H1 (cell line): ENCODE measurements around the gene FMO4. TPM values are rescaled to one million over a fixed set of nuclear protein-coding genes. Genes with fewer than 3 reads are reported as not detected.

Experiments used
- CTCF ChIA-PET: fragments of 300-600 bp; sonication (Branson Sonifier 250); formaldehyde crosslinking; loops from one replicate; lab custom pipeline; 2021; ENCODE audit not compliant: partially characterized antibody; lab: Charles Lee
- POLR2A ChIA-PET: fragments of 300-600 bp; sonication (Branson Sonifier 250); formaldehyde crosslinking; loops from one replicate; lab custom pipeline; 2021; ENCODE audit warnings: inconsistent platforms; ENCODE audit not compliant: partially characterized antibody; lab: Charles Lee
- DNase-seq, 2 experiments: peaks; one replicate each; pipeline versions ENCODE4 v3.0.0 to v3.0.0-alpha.2; 2010 to 2022; ENCODE audit warnings: low spot score in 2 of 2, low read depth in 1 of 2, mixed read lengths in 1 of 2
- FAIRE-seq: peaks from 2 replicates; lab custom pipeline; 2011; peaks lifted over from hg19 to GRCh38; lab: Jason Lieb, UNC
- H2AFZ ChIP-seq: 2 replicates; pipeline ENCODE4 v1.8.1; 2012; ENCODE audit warnings: low read length, inconsistent platforms
- H2AK5ac ChIP-seq: 2 replicates; pipeline ENCODE4 v1.6.1; 2013; ENCODE audit warnings: low read depth, low read length
- H2BK120ac ChIP-seq: replicated peaks from 2 replicates; pipeline ENCODE3; 2013; ENCODE audit warnings: low read depth, low read length, inconsistent platforms
- H2BK12ac ChIP-seq: 2 replicates; pipeline ENCODE4 v1.6.1; 2013; ENCODE audit warnings: low read depth, low read length
- H2BK15ac ChIP-seq: 2 replicates; pipeline ENCODE4 v1.6.1; 2013; ENCODE audit warnings: low read length
- H2BK20ac ChIP-seq: 2 replicates; pipeline ENCODE4 v1.6.1; 2013; ENCODE audit warnings: low read length
- H2BK5ac ChIP-seq: 2 replicates; pipeline ENCODE4 v1.6.1; 2013; ENCODE audit warnings: low read depth, low read length
- H3K14ac ChIP-seq: 2 replicates; pipeline ENCODE4 v1.6.1; 2013; ENCODE audit warnings: inconsistent platforms; ENCODE audit not compliant: insufficient read length
- H3K18ac ChIP-seq: 2 replicates; pipeline ENCODE4 v1.6.1; 2013; ENCODE audit warnings: low read length; ENCODE audit errors: extremely low read depth
- H3K23ac ChIP-seq: 2 replicates; pipeline ENCODE4 v1.6.1; 2013; ENCODE audit warnings: inconsistent platforms; ENCODE audit not compliant: insufficient read length
- H3K23me2 ChIP-seq: 2 replicates; pipeline ENCODE4 v1.6.1; 2013; ENCODE audit warnings: low read depth, low read length
- H3K27ac ChIP-seq: 2 replicates; pipeline ENCODE4 v1.6.1; 2011; ENCODE audit warnings: low read depth, low read length, inconsistent platforms
- H3K27me3 ChIP-seq, 4 experiments: replicated peaks in 1 of 4; 1 replicate in 1 of 4; 2 replicates in 3 of 4; pipeline versions ENCODE4 v1.6.1 to v1.8.1; 2011 to 2013; ENCODE audit warnings: low read length in 3 of 4, mild to moderate bottlenecking in 3 of 4, inconsistent platforms in 2 of 4, mixed read lengths in 2 of 4, moderate library complexity in 1 of 4; ENCODE audit not compliant: control insufficient read depth in 3 of 4, insufficient read depth in 3 of 4; ENCODE audit errors: extremely low read depth in 1 of 4
- H3K36me3 ChIP-seq, 4 experiments: 2 replicates each; pipeline versions ENCODE4 v1.6.1 to v1.8.1; 2011 to 2013; ENCODE audit warnings: mild to moderate bottlenecking in 4 of 4, low read length in 3 of 4, moderate library complexity in 2 of 4, control low read depth in 1 of 4, inconsistent platforms in 1 of 4; ENCODE audit not compliant: insufficient read depth in 4 of 4, control insufficient read depth in 2 of 4
- H3K4ac ChIP-seq: replicated peaks from 2 replicates; pipeline ENCODE3; 2013; ENCODE audit warnings: low read length, low read depth, mixed read lengths, inconsistent platforms; ENCODE audit not compliant: insufficient read length
- H3K4me1 ChIP-seq, 4 experiments: replicated peaks in 1 of 4; 1 replicate in 1 of 4; 2 replicates in 3 of 4; pipeline versions ENCODE4 v1.6.1 to v1.8.1; 2011 to 2013; ENCODE audit warnings: low read length in 3 of 4, inconsistent platforms in 2 of 4, mixed read lengths in 1 of 4; ENCODE audit not compliant: insufficient read depth in 4 of 4, control insufficient read depth in 3 of 4
- H3K4me2 ChIP-seq, 2 experiments: 2 replicates each; pipeline versions ENCODE4 v1.6.1 to v1.8.1; 2011 to 2013; ENCODE audit warnings: low read depth in 2 of 2, low read length in 2 of 2, control low read depth in 1 of 2, inconsistent platforms in 1 of 2, mild to moderate bottlenecking in 1 of 2; ENCODE audit not compliant: insufficient read depth in 1 of 2
- H3K4me3 ChIP-seq, 4 experiments: fragments of 200-600, 300-600 bp in 1 of 4; sonication (generic), shearing (Covaris generic), sonication (Bioruptor Twin) in 1 of 4; 2 replicates each; pipeline versions ENCODE4 v1.5.1 to v1.8.1; 2011 to 2016; ENCODE audit warnings: low read length in 4 of 4, low read depth in 3 of 4, control low read depth in 2 of 4, inconsistent platforms in 2 of 4, mild to moderate bottlenecking in 2 of 4, mixed read lengths in 1 of 4, moderate library complexity in 1 of 4; ENCODE audit not compliant: insufficient read depth in 2 of 4; ENCODE audit errors: extremely low read depth in 1 of 4
- H3K56ac ChIP-seq: replicated peaks from 2 replicates; pipeline ENCODE3; 2013; ENCODE audit warnings: low read depth, mild to moderate bottlenecking, mixed read lengths, low read length, inconsistent platforms; ENCODE audit not compliant: insufficient read length
- H3K79me1 ChIP-seq: 2 replicates; pipeline ENCODE4 v1.6.1; 2013; ENCODE audit warnings: low read depth, low read length, control low read depth
- H3K79me2 ChIP-seq, 2 experiments: 2 replicates each; pipeline versions ENCODE4 v1.6.1 to v1.8.1; 2012 to 2013; ENCODE audit warnings: low read length in 2 of 2, mild to moderate bottlenecking in 2 of 2, inconsistent platforms in 1 of 2; ENCODE audit not compliant: insufficient read depth in 2 of 2, control insufficient read depth in 1 of 2
- H3K9ac ChIP-seq, 4 experiments: replicated peaks in 1 of 4; 1 replicate in 1 of 4; 2 replicates in 3 of 4; pipeline versions ENCODE4 v1.6.1 to v1.8.1; 2011 to 2013; ENCODE audit warnings: low read depth in 3 of 4, low read length in 3 of 4, control low read depth in 2 of 4, mild to moderate bottlenecking in 2 of 4, moderate library complexity in 2 of 4, inconsistent platforms in 1 of 4; ENCODE audit errors: extremely low read depth in 1 of 4
- H3K9me3 ChIP-seq, 2 experiments: 2 replicates each; pipeline versions ENCODE4 v1.6.1 to v1.8.1; 2012 to 2013; ENCODE audit warnings: mild to moderate bottlenecking in 2 of 2, moderate library complexity in 2 of 2, control low read depth in 1 of 2, inconsistent platforms in 1 of 2, low read depth in 1 of 2, low read length in 1 of 2, mixed read lengths in 1 of 2; ENCODE audit not compliant: insufficient read depth in 2 of 2
- H4K20me1 ChIP-seq, 2 experiments: replicated peaks in 1 of 2; 2 replicates each; pipeline versions ENCODE3 to v1.8.1; 2011 to 2013; ENCODE audit warnings: inconsistent platforms in 2 of 2, low read length in 2 of 2, mild to moderate bottlenecking in 1 of 2; ENCODE audit not compliant: insufficient read depth in 2 of 2, control insufficient read depth in 1 of 2
- H4K5ac ChIP-seq: 2 replicates; pipeline ENCODE4 v1.6.1; 2013; ENCODE audit warnings: low read length, low read depth, mixed read lengths, inconsistent platforms; ENCODE audit not compliant: insufficient read length
- H4K8ac ChIP-seq: 2 replicates; pipeline ENCODE4 v1.8.0; 2013; ENCODE audit warnings: mild to moderate bottlenecking, moderate library complexity, low read length, inconsistent platforms; ENCODE audit not compliant: insufficient read depth; ENCODE audit errors: extremely low read depth
- H4K91ac ChIP-seq: replicated peaks from 2 replicates; pipeline ENCODE3; 2013; ENCODE audit warnings: low read length, mixed read lengths, inconsistent platforms; ENCODE audit not compliant: insufficient read length
- BACH1 ChIP-seq: IDR thresholded peaks from 2 replicates; pipeline ENCODE4 v1.6.1; 2012; ENCODE audit warnings: low read length, improper control_type of control experiment
- BRCA1 ChIP-seq: IDR thresholded peaks from 2 replicates; pipeline ENCODE4 v1.6.1; 2012; ENCODE audit warnings: low read depth, low read length, improper control_type of control experiment
- EGR1 ChIP-seq: IDR thresholded peaks from 2 replicates; pipeline ENCODE4 v1.6.1; 2011; ENCODE audit warnings: low read depth, low read length, borderline replicate concordance
- JUND ChIP-seq: IDR thresholded peaks from 2 replicates; pipeline ENCODE4 v1.6.1; 2011; ENCODE audit warnings: mild to moderate bottlenecking, improper control_type of control experiment, low read length
- KDM1A ChIP-seq: fragments of 200-600, 300-600 bp; sonication (generic); IDR thresholded peaks from 2 replicates; pipeline ENCODE4 v1.7.1; 2016; ENCODE audit warnings: mild to moderate bottlenecking, low read length, borderline replicate concordance
- KDM5A ChIP-seq: fragments of 200-600 bp; IDR thresholded peaks from 2 replicates; pipeline ENCODE4 v1.7.1; 2012; ENCODE audit warnings: mild to moderate bottlenecking, low read length, inconsistent platforms, mixed read lengths
- NRF1 ChIP-seq: IDR thresholded peaks from 2 replicates; pipeline ENCODE4 v1.6.1; 2011; ENCODE audit warnings: mild to moderate bottlenecking, low read depth, low read length, improper control_type of control experiment
- RFX5 ChIP-seq: IDR thresholded peaks from 2 replicates; pipeline ENCODE4 v1.6.1; 2011; ENCODE audit warnings: low read depth, low read length, improper control_type of control experiment, borderline replicate concordance
- SIRT6 ChIP-seq: IDR thresholded peaks from one replicate; pipeline ENCODE4 v1.7.1; 2012; ENCODE audit warnings: low read length, inconsistent platforms
- TCF12 ChIP-seq: IDR thresholded peaks from 2 replicates; pipeline ENCODE4 v1.6.1; 2011; ENCODE audit warnings: low read depth, mild to moderate bottlenecking, low read length
- TEAD4 ChIP-seq: IDR thresholded peaks from 2 replicates; pipeline ENCODE4 v1.6.1; 2012; ENCODE audit warnings: low read depth, low read length, inconsistent platforms, mixed read lengths
- WGBS, 2 experiments: shearing (Covaris generic) in 1 of 2; methylation state at CpG; one replicate each; pipeline versions ENCODE4 v1.1.6 to v1.1.7; 2013 to 2015; ENCODE audit warnings: low lambda C conversion rate in 2 of 2, mixed read lengths in 2 of 2, inconsistent platforms in 1 of 2, low coverage in 1 of 2, missing lambda C conversion rate in 1 of 2; ENCODE audit not compliant: insufficient replicate concordance in 2 of 2, insufficient coverage in 1 of 2, insufficient read length in 1 of 2; ENCODE audit errors: extremely low coverage in 1 of 2, missing lambda C conversion rate in 1 of 2; 5-methylcytosine and 5-hydroxymethylcytosine counted together
- polyA plus RNA-seq, 7 experiments: library from polyadenylated mRNA; depleted of rRNA in 3 of 7; stranded (reverse) in 5 of 7; unstranded in 2 of 7; fragments of >200 nt in 5 of 7; fragments of 200-250 nt in 2 of 7; gene quantifications; 1 replicate in 5 of 7; 2 replicates in 1 of 7; 4 replicates in 1 of 7; pipeline versions ENCODE4 v1.2.1 to v1.2.3, GENCODE V29; 2011 to 2013; ENCODE audit warnings: missing spikeins in 2 of 7, mixed read lengths in 2 of 7
- total RNA-seq: library from RNA; stranded (reverse); fragmentation: NEBNext Ultra II Directional; extraction: Animal tissue kit (Norgen Biotek cat#: 25700); gene quantifications from 2 replicates; pipeline ENCODE4 v1.2.1, GENCODE V29; 2021
- TF ChIP-seq, protein P1 (sequence below): IDR thresholded peaks from 2 replicates; pipeline ENCODE4 v1.6.1; 2011; ENCODE audit warnings: low read depth, mild to moderate bottlenecking, low read length; ENCODE audit not compliant: insufficient read depth

Gene FMO4
- total and polyA plus RNA-seq, 2 of the 8 experiments (the other 6 are each of a cell fraction or from before 2014, with no cell fraction given): 1.5 to 2.3 TPM

DNA sequence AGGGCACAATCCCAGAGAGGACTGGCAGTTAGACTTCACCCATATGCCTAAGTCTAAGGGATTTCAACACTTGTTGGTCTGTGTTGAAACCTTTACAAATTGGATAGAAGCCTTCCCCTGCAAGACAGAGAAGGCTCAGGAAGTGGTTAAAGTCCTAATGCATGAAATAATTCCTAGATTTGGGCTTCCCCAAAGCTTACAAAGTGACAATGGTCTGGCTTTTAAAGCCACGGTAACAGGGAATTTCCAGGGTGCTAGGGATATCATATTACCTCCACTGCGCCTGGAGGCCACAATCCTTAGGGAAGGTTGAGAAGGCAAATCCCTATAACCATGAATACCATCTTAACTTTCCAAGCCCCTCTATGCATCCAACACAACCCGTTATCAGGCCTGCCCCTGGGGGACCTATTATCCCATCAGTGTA, 3.3 kb upstream of the FMO4 start:
- POLR2A ChIA-PET: interaction anchor here (1.2 kb wide), 1 partner anchor 13 kb away, joined by 3 read pairs; no protein-coding TSS in a partner anchor
- H3K56ac ChIP-seq: no peak overlapping the region
- no peak overlapping the region for H3K4ac ChIP-seq
- no peak overlapping the region for H3K4me2 ChIP-seq
- H3K18ac ChIP-seq: no peak overlapping the region
- H4K5ac ChIP-seq: no peak overlapping the region
- no peak overlapping the region for H2AK5ac ChIP-seq
- 0 out of 2 replicates have a peak overlapping the region, but pooled peaks have one; percentile 46 for H2AFZ ChIP-seq
- no peak overlapping the region for H2BK120ac ChIP-seq
- no peak overlapping the region for H3K27ac ChIP-seq
- no peak overlapping the region for H2BK5ac ChIP-seq
- no peak for FAIRE-seq
- H3K36me3 ChIP-seq: no peaks in the 10 kb centered on the region; a peak in 1 of 8 replicates
- H2BK15ac ChIP-seq: no peak overlapping the region
- H3K4me1 ChIP-seq: peaks cover 0 to 15% (median 8%) of the 10 kb centered on the region in 4 experiments; a peak in 4 of 7 replicates
- no peak for DNase-seq
- H3K23ac ChIP-seq: no peak overlapping the region
- H2BK12ac ChIP-seq: no peak overlapping the region
- no peaks in the 10 kb centered on the region for H3K9me3 ChIP-seq
- no peaks in the 10 kb centered on the region for H3K79me2 ChIP-seq
- no peaks in the 10 kb centered on the region for H3K23me2 ChIP-seq
- H4K20me1 ChIP-seq: no peaks in the 10 kb centered on the region
- no peaks in the 10 kb centered on the region for H3K27me3 ChIP-seq
- no peak overlapping the region for H3K14ac ChIP-seq
- no peak overlapping the region for H3K4me3 ChIP-seq
- no peaks in the 10 kb centered on the region for H3K79me1 ChIP-seq
- CTCF ChIA-PET: interaction anchor here (0.9 kb wide), 2 partner anchors 59 to 343 kb away, joined by 3 to 4 read pairs; no protein-coding TSS in a partner anchor
- no peak overlapping the region for H4K91ac ChIP-seq
- no peak overlapping the region for H4K8ac ChIP-seq
- 72% methylated on average over 3 of the region's 3 CpGs; no CpG with 5 or more reads in 1 of the 2 experiments for WGBS, 2 experiments
- TF ChIP-seq NRF1: no peak
- TF ChIP-seq JUND: no peak
- TF ChIP-seq SIRT6: no peak
- TF ChIP-seq KDM1A: no peak
- no peak for TF ChIP-seq TEAD4
- TF ChIP-seq BACH1: no peak
- no peak for TF ChIP-seq RFX5
- no peak for TF ChIP-seq BRCA1
- no peak for TF ChIP-seq TCF12
- no peak for TF ChIP-seq EGR1
- TF ChIP-seq, protein P1, sequence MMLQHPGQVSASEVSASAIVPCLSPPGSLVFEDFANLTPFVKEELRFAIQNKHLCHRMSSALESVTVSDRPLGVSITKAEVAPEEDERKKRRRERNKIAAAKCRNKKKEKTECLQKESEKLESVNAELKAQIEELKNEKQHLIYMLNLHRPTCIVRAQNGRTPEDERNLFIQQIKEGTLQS: no peak
- no peak for TF ChIP-seq KDM5A
- no peak overlapping the region for H3K9ac ChIP-seq
- no peak overlapping the region for H2BK20ac ChIP-seq
